Upper lobe of right lung (tissue), 1 donor: ENCODE measurements around the gene GP9. TPM values are rescaled to one million over a fixed set of nuclear protein-coding genes. Genes with fewer than 3 reads are reported as not detected.
A peak's percentile ranks its signal among the peaks of the same experiment; 100 is the strongest.

Experiments
- ATAC-seq: fragments of 200-7000 bp; cut with Tn5 transposase; one replicate; pipeline ENCODE4 v1.9.1; 2020; ENCODE audit warnings: mild to moderate bottlenecking, moderate library complexity
- DNase-seq: peaks from one replicate; pipeline ENCODE4 v3.0.0-alpha.2; 2020
- H3K27ac ChIP-seq: fragments of 200-600 bp; one replicate; pipeline ENCODE4 v1.8.0; 2022
- H3K27me3 ChIP-seq: fragments of 200-600 bp; one replicate; pipeline ENCODE4 v1.8.0; 2022; ENCODE audit warnings: mild to moderate bottlenecking
- H3K36me3 ChIP-seq: fragments of 200-600 bp; one replicate; pipeline ENCODE4 v1.8.0; 2022
- H3K4me1 ChIP-seq: fragments of 200-600 bp; one replicate; pipeline ENCODE4 v1.8.0; 2022
- H3K4me3 ChIP-seq: fragments of 200-600 bp; one replicate; pipeline ENCODE4 v1.8.0; 2022; ENCODE audit warnings: mild to moderate bottlenecking
- H3K9me3 ChIP-seq: fragments of 200-600 bp; one replicate; pipeline ENCODE4 v1.8.0; 2022
- CTCF ChIP-seq: fragments of 200-600 bp; IDR thresholded peaks from one replicate; pipeline ENCODE4 v1.8.0; 2022; ENCODE audit warnings: antibody characterized with exemption
- intact Hi-C: fragments of 100-400 bp; cut with DNase I; formaldehyde crosslinking; loops from one replicate; pipeline ENCODE4 v1.11.0; 2022
- total RNA-seq: library from RNA; stranded (reverse); fragmentation: NEBNext Ultra II Directional; extraction: Animal tissue kit (Norgen Biotek cat#: 25700); gene quantifications from one replicate; pipeline ENCODE4 v1.2.1, GENCODE V29; 2021
- donor health status: DM: no; HTN: yes; CAD: no; lungs with severe emphysema.

The GP9 gene
- total RNA-seq, 1 donor from 2014 or later = 1.2 TPM

- Histone ChIP-seq H3K36me3 (peaks cover 6% of the 10 kb centered on the region), H3K4me1 (no peaks in the 10 kb centered on the region), H3K27ac (no peak overlapping the region), H3K4me3 (no peak overlapping the region), H3K9me3 (no peaks in the 10 kb centered on the region), H3K27me3 (no peaks in the 10 kb centered on the region)
- TF ChIP-seq CTCF = no peak
- no peak for DNase-seq
- intact Hi-C loops = no loop called here
- ATAC-seq = peak; percentile 21
Measured at GRCh38 chr3:129033633-129034321, 26.8 kb upstream of the GP9 start.

GRCh38 chr3:129034642-129035041 lies 25.9 kb upstream of the GP9 start:
- no peaks in the 10 kb centered on the region for H3K9me3 ChIP-seq
- intact Hi-C loops = no loop called here
- no peak for TF ChIP-seq CTCF
- no peak for DNase-seq
- no peaks in the 10 kb centered on the region for H3K27me3 ChIP-seq
- H3K27ac ChIP-seq = no peak overlapping the region
- H3K4me3 ChIP-seq = no peak overlapping the region
- no peaks in the 10 kb centered on the region for H3K4me1 ChIP-seq
- H3K36me3 ChIP-seq = peaks cover 6% of the 10 kb centered on the region
- no peak for ATAC-seq

GRCh38 chr3:129035360-129036221 lies 25.0 kb upstream of the GP9 start:
- intact Hi-C loops = no loop called here
- no peak for TF ChIP-seq CTCF
- Histone ChIP-seq H3K36me3 (peaks cover 6% of the 10 kb centered on the region), H3K9me3 (no peaks in the 10 kb centered on the region), H3K4me1 (no peaks in the 10 kb centered on the region), H3K4me3 (no peak overlapping the region), H3K27ac (no peak overlapping the region), H3K27me3 (no peaks in the 10 kb centered on the region)
- DNase-seq (no peak), ATAC-seq (no peak)

- Histone ChIP-seq H3K36me3 (peaks cover 6% of the 10 kb centered on the region), H3K27ac (no peak overlapping the region), H3K27me3 (no peaks in the 10 kb centered on the region), H3K9me3 (no peaks in the 10 kb centered on the region), H3K4me1 (no peaks in the 10 kb centered on the region), H3K4me3 (no peak overlapping the region)
- intact Hi-C loops = no loop called here
- DNase-seq (no peak), ATAC-seq (no peak)
- no peak for TF ChIP-seq CTCF
Measured at GRCh38 chr3:129036222-129037092, 24.1 kb upstream of the GP9 start.

- Histone ChIP-seq H3K36me3 (peaks cover 6% of the 10 kb centered on the region), H3K9me3 (no peaks in the 10 kb centered on the region), H3K27ac (no peak overlapping the region), H3K4me1 (no peaks in the 10 kb centered on the region), H3K4me3 (no peak overlapping the region), H3K27me3 (no peaks in the 10 kb centered on the region)
- DNase-seq (no peak), ATAC-seq (no peak)
- intact Hi-C loops = no loop called here
- TF ChIP-seq CTCF = no peak
Measured at GRCh38 chr3:129037093-129037419, 23.5 kb upstream of the GP9 start.
